HG03064 (cell line): ENCODE data around the gene RASIP1.
"Not testable (repeated sequence)": the region's sequence is repeated elsewhere in the genome, so short reads cannot be mapped to it uniquely, and the experiment has no call there.

Source experiments
- ATAC-seq: cut with Tn5 transposase; IDR thresholded peaks from one replicate; pipeline ENCODE4 v1.9.1; 2021; ENCODE audit warnings: low read depth; ENCODE audit not compliant: unreplicated experiment

RASIP1 gene

DNA sequence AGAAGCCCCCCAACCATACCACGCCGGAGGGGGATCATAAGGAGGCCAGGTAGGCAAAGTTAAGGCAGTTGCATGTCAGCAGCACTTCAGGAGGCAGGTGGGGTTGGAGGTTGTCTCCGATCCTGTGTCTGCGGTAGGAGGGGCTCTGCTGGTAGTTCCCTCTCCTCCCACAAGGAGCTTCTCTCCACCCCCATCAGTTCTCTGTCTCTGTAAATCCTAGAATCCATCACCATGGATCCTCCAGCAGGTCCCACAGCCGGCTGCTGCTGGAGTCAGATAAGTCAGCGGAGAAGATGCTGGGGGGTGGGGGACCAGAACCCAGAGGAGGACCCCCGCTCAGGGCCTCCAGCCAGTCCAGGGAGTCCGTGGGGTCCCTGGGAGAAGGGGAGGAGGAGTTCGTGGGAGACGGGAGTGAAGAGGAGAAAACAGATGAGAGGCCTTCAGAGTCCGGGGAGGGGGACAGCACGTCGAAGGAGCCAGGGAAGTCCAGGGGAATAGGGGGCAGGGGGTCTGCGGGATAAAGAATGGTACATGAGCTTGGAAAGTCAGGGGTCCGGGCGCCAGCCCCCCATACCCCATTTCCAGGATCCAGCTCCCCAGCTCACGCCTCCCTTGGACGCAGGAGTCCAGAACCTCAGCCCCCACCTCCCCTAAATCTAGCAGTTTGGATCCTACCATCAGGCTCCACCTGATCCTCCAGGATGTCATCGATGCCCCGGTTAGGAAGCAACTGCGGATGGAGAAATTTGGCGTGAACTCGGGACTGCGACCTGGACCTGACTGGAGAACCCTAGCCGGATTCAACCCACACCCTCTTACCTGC is 27.2 kb downstream of the RASIP1 start:
- no peak for ATAC-seq

DNA sequence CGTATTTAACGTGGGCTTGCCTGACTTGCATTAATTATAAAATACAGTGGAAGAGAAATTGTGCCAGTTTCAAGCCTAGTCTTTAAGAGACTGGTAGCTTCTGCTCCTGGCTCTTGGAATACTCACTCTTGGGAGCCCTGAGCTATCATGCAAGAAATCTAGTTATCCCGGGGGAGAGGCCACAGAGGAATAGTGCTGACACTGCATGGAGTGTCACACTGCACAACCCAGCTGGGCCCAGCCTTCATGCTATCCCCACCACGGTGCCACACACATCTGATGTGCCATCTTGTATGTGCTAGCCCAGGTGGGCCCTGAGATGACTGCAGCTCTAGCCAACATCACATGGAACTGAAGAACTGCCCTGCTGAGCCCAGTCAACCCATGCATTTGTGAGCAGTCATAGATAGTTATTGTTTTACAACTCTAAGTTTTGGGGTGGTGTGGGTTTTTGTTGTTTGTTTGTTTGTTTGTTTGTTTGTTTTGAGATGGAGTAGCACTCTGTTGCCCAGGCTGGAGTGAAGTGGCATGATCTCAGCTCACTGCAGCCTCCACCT is 29.2 kb downstream of the RASIP1 start:
- no peak for ATAC-seq

- no peak for ATAC-seq
Observed at GRCh38 chr19:48708471-48708870, 31.9 kb downstream of the RASIP1 start.

DNA sequence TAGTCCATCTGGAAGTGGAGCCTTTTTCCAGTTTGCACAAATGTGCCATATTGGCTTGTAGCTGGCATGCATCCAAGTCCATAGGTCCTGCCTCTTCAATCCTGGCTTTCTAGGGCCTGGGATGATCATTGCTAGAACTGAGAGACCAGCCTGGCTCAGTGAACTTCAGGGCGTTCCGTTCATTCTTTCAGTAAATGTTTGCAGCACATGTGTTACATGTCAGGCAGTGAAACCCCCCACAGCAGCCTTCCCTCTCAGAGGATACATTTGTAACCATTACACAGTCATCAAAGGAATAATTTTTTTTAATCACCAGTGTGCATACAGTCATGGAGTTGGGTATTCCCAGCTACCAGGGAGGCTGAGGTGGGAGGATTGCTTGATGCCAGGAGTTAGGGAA is 35.0 kb downstream of the RASIP1 start:
- no peak for ATAC-seq

- no peak for ATAC-seq
Observed at GRCh38 chr19:48703316-48703715, 37.1 kb downstream of the RASIP1 start.

- no peak for ATAC-seq
Observed at GRCh38 chr19:48702701-48703100, 37.7 kb downstream of the RASIP1 start.

- no peak for ATAC-seq
Observed at GRCh38 chr19:48698046-48698445, 42.4 kb downstream of the RASIP1 start.

DNA sequence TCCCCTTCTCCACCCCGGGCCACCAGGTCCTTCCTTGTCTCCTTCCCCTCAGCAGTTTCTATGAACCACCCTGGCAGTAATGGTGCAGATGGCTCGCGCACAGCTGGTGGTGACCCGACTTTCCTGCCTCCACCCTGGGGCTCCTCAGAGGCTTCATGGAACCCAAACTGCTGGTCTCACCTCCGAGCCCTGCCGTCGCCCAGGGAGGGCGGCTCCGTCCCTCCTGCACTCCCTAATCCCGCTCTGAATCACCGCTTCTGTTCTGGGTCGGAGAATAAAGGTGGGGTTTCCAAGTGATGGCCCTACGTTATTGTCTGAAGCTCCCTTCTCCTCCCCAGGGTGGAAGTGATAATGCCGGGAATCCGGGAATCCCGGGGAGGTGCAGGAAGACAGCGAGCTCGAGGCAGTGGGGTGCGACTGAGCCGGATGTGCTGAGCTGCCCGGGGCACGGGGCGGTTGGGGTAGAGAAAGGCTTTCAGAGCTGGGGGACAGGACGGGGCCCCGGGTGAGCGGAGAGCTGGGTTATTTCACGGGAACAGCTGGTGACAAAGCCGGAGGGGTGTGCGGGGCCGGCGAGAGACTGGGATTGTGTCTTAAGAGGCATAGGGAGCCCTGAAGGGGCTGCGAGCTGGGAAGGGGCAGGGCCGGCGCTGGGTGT is 43.9 kb downstream of the RASIP1 start:
- no peak for ATAC-seq

DNA sequence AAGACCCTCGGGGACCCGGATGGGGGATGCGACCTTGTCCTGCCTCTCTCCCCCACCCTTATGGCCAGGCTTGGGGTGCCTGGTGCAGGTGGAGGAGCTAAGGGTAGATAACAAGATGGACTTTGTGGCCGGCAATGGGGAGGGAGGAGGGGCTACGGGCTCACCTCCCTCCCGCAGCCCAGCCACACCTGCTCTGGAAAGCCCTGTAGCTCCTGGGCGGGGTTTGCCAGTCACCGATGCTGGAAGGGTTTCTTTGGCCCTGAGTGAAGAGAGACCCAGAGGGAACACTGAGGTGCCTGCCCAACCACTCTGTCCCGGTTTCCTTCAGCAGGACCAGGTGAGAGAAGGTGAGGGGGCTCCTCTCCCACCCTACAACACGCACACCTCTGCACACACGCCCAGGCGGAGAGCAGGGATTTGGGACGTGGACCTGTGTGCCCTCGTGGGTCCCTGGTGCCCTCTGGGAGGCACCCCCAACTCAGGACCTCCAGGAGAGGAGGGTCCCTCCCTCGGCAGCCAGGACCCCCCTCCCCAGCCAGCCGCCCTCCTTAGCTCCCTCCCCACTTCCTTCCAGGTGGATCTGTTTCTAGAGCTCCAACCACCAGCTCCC is 44.6 kb downstream of the RASIP1 start, which contains the start of gene FUT2:
Gene FUT2 (plus strand): TSS at position 229 of the 610 bp plus-strand sequence. CDS start 6,986 bp downstream, outside the sequence.
- no peak for ATAC-seq

- not testable (repeated sequence) for ATAC-seq
Observed at GRCh38 chr19:48693629-48694028, 46.8 kb downstream of the RASIP1 start.

DNA sequence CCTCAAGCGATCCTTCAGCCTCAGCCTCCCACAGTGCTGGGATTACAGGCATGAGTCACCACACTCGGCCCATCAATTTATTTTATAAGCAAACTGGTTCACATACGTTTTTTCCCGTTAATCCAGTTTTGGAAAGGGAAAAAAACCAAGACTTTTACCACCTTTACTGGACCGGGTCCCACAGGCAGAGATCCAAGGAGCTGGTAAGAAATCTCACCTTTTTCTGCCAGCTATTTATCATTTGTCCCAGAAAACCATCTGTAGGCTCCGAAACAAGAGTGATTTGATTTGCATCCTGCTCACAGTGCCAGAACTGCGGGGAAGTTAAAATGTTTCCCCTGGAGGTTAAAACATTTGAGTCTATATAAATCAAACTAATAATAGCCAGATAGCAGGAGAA is 51.0 kb downstream of the RASIP1 start:
- ATAC-seq, result no peak

DNA sequence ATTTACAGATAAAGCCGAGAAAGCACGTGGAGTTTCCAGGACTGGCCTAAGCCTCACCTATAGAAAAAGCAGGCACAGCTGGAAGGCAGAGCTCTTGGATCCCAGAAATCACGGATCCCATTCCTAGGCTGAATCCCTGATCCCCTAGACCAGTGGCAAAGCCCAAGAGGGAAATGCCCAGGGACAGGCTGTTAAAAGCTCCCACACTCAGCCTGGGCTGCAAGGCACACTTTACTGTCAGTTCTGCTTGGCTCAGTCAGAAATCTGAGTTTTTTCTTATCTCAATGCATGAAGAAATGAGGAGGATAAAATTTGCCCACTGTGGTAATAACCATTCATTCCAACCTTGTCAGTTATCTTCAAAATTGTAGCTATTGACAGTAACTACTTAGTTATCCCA is 52.6 kb downstream of the RASIP1 start:
- ATAC-seq, result no peak

DNA sequence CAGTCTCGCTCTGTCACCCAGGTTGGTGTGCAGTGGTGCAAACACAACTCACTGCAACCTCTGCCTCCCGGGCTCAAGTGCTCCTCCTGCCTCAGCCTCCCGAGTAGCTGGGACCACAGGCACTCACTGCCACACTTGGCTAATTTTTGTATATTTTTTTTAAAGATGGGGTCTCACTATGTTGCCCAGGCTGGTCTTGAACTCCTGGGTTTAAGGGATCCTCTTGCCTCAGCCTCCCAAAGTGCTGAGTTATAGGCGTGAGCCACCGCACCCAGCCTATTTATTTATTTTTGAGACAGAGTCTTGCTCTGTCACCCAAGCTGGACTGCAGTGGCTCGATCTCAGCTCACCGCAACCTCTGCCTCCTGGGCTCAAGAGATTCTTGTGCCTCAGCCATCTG is 53.8 kb downstream of the RASIP1 start:
- ATAC-seq, result not testable (repeated sequence)

- ATAC-seq, result no peak
Observed at GRCh38 chr19:48686088-48686487, 54.3 kb downstream of the RASIP1 start.

DNA sequence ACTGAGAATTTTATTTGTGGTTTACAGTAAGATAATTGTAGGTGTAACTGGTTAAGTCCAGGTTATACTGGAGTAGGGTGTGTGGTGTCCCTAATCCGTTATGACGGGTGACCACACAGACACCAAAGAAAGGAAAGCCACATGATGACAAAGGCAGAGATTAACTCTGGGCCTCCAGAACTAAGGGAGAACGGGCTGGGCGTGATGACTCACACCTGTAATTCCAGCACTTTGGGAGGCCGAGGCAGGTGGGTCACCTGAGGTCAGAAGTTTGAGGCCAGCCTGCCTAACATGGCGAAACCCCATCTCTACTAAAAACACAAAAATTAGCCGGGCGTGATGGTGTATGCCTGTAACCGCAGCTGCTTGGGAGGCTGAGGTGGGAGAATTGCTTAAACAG is 54.8 kb downstream of the RASIP1 start:
- no peak for ATAC-seq

GRCh38 chr19:48683349-48683748 is 57.1 kb downstream of the RASIP1 start:
- ATAC-seq, result no peak

GRCh38 chr19:48681127-48681470 is 59.3 kb downstream of the RASIP1 start:
- ATAC-seq, result no peak

GRCh38 chr19:48680436-48681126 is 59.8 kb downstream of the RASIP1 start:
- ATAC-seq, result no peak

DNA sequence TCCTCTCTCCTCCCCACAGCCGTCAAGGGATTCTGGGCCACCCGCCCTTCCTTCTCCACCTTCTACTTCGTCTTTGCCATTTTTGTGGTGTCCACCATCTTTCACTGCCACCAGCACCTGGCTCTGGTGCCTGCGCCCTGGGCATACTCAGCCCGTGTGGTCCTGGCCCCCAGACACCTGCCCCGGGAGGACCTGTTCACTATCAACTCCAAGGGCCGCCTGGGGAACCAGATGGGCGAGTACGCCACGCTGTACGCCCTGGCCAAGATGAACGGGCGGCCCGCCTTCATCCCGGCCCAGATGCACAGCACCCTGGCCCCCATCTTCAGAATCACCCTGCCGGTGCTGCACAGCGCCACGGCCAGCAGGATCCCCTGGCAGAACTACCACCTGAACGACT is 60.4 kb downstream of the RASIP1 start:
- ATAC-seq, result not testable (repeated sequence)

DNA sequence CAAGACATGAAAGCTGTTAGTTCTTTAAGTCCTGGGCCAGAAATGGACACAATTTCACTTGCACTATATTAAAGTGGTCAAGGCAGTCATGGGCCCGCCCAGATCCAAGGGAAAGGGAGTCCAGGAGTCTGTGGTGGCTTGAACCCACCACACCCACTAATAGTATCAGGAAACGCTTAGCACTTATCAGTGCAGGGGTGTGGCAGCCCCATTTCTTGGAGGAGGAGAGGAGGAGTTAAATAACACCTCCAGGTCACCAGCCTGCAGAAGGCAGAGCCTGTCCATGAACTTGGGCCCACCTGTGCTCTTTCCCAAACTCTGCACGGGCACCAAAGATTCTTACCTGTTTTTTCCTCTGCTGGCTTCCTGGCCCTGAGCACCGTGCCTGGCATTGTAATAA is 62.2 kb downstream of the RASIP1 start:
- no peak for ATAC-seq

DNA sequence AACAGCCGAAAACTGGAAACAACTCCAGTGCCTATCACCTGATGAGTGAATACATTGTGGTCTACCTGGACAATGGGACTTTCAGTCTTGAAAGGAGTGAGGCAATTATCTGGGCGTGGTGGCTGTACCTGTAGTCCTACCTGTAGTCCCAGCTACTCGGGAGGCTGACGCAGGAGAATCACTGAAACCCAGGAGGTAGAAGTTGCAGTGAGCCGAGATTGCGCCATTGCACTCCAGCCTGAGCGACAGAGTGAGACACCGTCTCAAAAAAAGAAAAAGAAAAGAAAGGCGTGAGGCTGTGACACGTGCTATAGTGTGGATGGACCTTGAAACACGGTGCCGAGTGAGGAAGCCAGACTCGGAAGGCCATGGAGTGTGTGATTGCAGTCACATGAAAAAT is 63.5 kb downstream of the RASIP1 start:
- ATAC-seq, result no peak
